ENCODE measurements around the gene POLR3A.

Gene POLR3A

GRCh38 chr10:77932016-77932715 lies 97.1 kb downstream of the POLR3A start:
- Histone ChIP-seq H3K4me2 (ENCODE audit: low read depth, low read length, poor library complexity, severe bottlenecking) (no peak overlapping the region), H3K4me3 (ENCODE audit: insufficient read depth, low read length, poor library complexity, severe bottlenecking) (no peak overlapping the region), H3F3A (ENCODE audit: insufficient read depth) (no peaks in the 10 kb centered on the region), H4K20me1 (ENCODE audit: low read depth, low read length) (no peaks in the 10 kb centered on the region), H3K36me3 (ENCODE audit: low read length) (no peaks in the 10 kb centered on the region), H3K9me3 (ENCODE audit: insufficient read depth, low read length) (no peaks in the 10 kb centered on the region), H3K27me3 (ENCODE audit: low read length) (no peaks in the 10 kb centered on the region), H3K79me2 (ENCODE audit: insufficient read depth, low read length) (no peaks in the 10 kb centered on the region), H3K9me2 (replicated peaks; ENCODE audit: insufficient read depth, low read length) (no peaks in the 10 kb centered on the region), H3K27ac (ENCODE audit: low read depth, low read length) (no peak overlapping the region), H3K9ac (ENCODE audit: low read length) (no peak overlapping the region), H2AFZ (ENCODE audit: low read depth, low read length, severe bottlenecking) (no peak overlapping the region)
- TF ChIP-seq CTCF (IDR thresholded peaks at IDR 0.05; ENCODE audit: insufficient read depth, low read length, poor library complexity, severe bottlenecking) = no peak
- TF ChIP-seq EZH2phosphoT487 (conservative IDR thresholded peaks at IDR 0.05; ENCODE audit: low read length) = no peak

- Histone ChIP-seq H3K9me3 (ENCODE audit: insufficient read depth, low read length) (no peaks in the 10 kb centered on the region), H3K4me3 (ENCODE audit: insufficient read depth, low read length, poor library complexity, severe bottlenecking) (no peak overlapping the region), H3K4me2 (ENCODE audit: low read depth, low read length, poor library complexity, severe bottlenecking) (no peak overlapping the region), H3F3A (ENCODE audit: insufficient read depth) (no peaks in the 10 kb centered on the region), H2AFZ (ENCODE audit: low read depth, low read length, severe bottlenecking) (no peak overlapping the region), H3K36me3 (ENCODE audit: low read length) (no peaks in the 10 kb centered on the region), H3K27ac (ENCODE audit: low read depth, low read length) (no peak overlapping the region), H4K20me1 (ENCODE audit: low read depth, low read length) (no peaks in the 10 kb centered on the region), H3K27me3 (ENCODE audit: low read length) (no peaks in the 10 kb centered on the region), H3K9me2 (replicated peaks; ENCODE audit: insufficient read depth, low read length) (no peaks in the 10 kb centered on the region), H3K79me2 (ENCODE audit: insufficient read depth, low read length) (no peaks in the 10 kb centered on the region), H3K9ac (ENCODE audit: low read length) (no peak overlapping the region)
- no peak for TF ChIP-seq CTCF (IDR thresholded peaks at IDR 0.05; ENCODE audit: insufficient read depth, low read length, poor library complexity, severe bottlenecking)
- no peak for TF ChIP-seq EZH2phosphoT487 (conservative IDR thresholded peaks at IDR 0.05; ENCODE audit: low read length)
Observed at GRCh38 chr10:77927402-77928246, 101.7 kb downstream of the POLR3A start.

GRCh38 chr10:77926566-77927401 lies 102.5 kb downstream of the POLR3A start, which contains the start of gene DLG5:
Gene DLG5, minus strand, starts transcription at chr10:77926755. Its CDS starts 235 bp downstream, at chr10:77926520.
- Histone ChIP-seq H3K36me3 (ENCODE audit: low read length) (no peaks in the 10 kb centered on the region), H3K27me3 (ENCODE audit: low read length) (no peaks in the 10 kb centered on the region), H3K4me3 (ENCODE audit: insufficient read depth, low read length, poor library complexity, severe bottlenecking) (no peak within 1 kb of the TSS), H3K4me2 (ENCODE audit: low read depth, low read length, poor library complexity, severe bottlenecking) (no peak within 1 kb of the TSS), H3F3A (ENCODE audit: insufficient read depth) (no peaks in the 10 kb centered on the region), H3K9me2 (replicated peaks; ENCODE audit: insufficient read depth, low read length) (no peaks in the 10 kb centered on the region), H3K27ac (ENCODE audit: low read depth, low read length) (no peak within 1 kb of the TSS), H4K20me1 (ENCODE audit: low read depth, low read length) (no peaks in the 10 kb centered on the region), H3K79me2 (ENCODE audit: insufficient read depth, low read length) (no peaks in the 10 kb centered on the region), H2AFZ (ENCODE audit: low read depth, low read length, severe bottlenecking) (no peak within 1 kb of the TSS), H3K9me3 (ENCODE audit: insufficient read depth, low read length) (no peaks in the 10 kb centered on the region), H3K9ac (ENCODE audit: low read length) (no peak within 1 kb of the TSS)
- TF ChIP-seq CTCF (IDR thresholded peaks at IDR 0.05; ENCODE audit: insufficient read depth, low read length, poor library complexity, severe bottlenecking) (no peak), EZH2phosphoT487 (conservative IDR thresholded peaks at IDR 0.05; ENCODE audit: low read length) (no peak)

Data from SU-DHL-6 (cell line).